Measurements from ENCODE around the gene MADD.

MADD gene

DNA sequence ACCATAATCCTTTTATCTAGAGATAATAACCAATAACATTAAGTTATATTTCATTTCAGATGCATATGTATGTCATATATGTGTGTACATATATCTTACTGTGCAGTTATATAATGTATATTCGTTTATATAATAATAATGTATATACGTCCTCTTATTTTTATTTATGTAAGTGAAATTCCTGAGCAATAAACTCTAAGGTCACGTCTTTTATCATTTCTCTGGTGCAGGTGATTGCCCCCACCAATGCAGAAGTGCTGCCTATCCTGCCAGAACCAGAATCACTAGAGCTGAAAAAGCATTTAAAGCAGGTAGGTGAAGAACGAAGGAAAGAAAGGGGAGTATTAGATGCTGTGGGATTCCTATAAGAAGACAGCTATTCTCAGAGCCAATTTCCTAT is 8.8 kb downstream of the MADD start:
- TF ChIP-seq, protein P1, sequence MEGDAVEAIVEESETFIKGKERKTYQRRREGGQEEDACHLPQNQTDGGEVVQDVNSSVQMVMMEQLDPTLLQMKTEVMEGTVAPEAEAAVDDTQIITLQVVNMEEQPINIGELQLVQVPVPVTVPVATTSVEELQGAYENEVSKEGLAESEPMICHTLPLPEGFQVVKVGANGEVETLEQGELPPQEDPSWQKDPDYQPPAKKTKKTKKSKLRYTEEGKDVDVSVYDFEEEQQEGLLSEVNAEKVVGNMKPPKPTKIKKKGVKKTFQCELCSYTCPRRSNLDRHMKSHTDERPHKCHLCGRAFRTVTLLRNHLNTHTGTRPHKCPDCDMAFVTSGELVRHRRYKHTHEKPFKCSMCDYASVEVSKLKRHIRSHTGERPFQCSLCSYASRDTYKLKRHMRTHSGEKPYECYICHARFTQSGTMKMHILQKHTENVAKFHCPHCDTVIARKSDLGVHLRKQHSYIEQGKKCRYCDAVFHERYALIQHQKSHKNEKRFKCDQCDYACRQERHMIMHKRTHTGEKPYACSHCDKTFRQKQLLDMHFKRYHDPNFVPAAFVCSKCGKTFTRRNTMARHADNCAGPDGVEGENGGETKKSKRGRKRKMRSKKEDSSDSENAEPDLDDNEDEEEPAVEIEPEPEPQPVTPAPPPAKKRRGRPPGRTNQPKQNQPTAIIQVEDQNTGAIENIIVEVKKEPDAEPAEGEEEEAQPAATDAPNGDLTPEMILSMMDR (IDR thresholded peaks at IDR 0.05; ENCODE audit: control insufficient read depth, insufficient read depth, low read depth, low read length, missing control alignments), result no peak
- H3K4me3 ChIP-seq (ENCODE audit: control insufficient read depth, low read depth, low read length), result no peak overlapping the region
- DNase-seq (ENCODE audit: low read depth), result no peak

DNA sequence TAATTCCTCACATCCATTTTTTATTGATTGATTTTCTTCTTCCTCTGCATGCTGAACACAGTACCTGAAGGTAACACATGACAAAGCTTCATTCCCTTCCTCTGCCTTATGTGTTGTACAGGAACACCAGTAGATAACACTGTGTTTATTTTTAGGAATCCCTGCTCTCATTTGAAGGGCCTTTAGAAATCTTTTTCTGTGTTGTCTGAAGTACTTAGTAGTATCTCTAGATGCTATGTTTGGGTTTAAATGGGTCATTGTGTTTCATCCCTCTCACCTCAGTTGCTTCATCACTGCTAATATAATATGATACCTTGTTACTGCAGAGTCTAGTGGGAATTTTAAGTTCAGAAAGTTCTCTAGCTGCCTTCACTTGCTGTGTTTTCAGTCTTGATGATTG is 10.2 kb downstream of the MADD start:
- H3K4me3 ChIP-seq (ENCODE audit: control insufficient read depth, low read depth, low read length), result no peak overlapping the region
- DNase-seq (ENCODE audit: low read depth), result no peak

DNA sequence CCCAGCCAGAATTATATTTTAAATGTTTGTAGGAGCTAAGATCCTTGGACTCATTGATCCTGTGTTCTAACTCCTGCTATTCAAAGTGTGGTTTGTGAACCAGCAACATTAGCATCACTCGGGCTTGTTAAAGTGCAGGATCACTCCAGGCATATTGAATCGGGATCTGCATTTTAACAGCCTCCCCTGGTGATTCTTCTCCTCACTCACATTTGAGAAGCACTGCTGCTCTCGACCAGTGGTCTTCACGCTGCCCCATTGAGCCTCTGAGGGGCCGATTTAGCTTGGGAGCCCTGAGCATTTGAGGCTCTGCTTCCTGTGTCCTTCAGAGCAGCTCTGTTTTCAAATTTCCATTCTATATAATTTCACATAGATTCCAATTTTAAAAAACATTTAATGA is 10.9 kb downstream of the MADD start:
- TF ChIP-seq, protein P1 (IDR thresholded peaks at IDR 0.05; ENCODE audit: control insufficient read depth, insufficient read depth, low read depth, low read length, missing control alignments), result no peak
- no peak overlapping the region for H3K4me3 ChIP-seq (ENCODE audit: control insufficient read depth, low read depth, low read length)
- DNase-seq (ENCODE audit: low read depth), result no peak

More for the DNA sequence above, 10.2 kb downstream of the MADD start:
- TF ChIP-seq, protein P1 (IDR thresholded peaks at IDR 0.05; ENCODE audit: control insufficient read depth, insufficient read depth, low read depth, low read length, missing control alignments), result no peak

DNA sequence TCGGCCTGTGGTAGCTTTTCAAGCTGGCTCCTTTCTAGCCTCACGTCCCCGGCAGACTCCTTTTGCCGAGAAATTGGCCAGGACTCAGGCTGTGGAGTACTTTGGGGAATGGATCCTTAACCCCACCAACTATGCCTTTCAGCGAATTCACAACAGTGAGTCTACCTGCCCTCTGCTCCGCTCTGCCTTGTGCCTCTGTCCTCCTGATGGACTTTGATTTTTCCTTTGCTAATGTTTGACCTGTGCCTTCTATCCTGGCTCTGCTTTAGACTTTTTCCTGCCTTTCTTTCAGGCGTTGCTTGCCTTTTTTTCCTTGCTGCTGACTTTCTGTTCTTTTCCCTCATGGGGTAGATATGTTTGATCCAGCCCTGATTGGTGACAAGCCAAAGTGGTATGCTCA is 12.5 kb downstream of the MADD start:
- TF ChIP-seq, protein P1 (IDR thresholded peaks at IDR 0.05; ENCODE audit: control insufficient read depth, insufficient read depth, low read depth, low read length, missing control alignments), result no peak
- H3K4me3 ChIP-seq (ENCODE audit: control insufficient read depth, low read depth, low read length), result no peak overlapping the region
- DNase-seq (ENCODE audit: low read depth), result no peak

DNA sequence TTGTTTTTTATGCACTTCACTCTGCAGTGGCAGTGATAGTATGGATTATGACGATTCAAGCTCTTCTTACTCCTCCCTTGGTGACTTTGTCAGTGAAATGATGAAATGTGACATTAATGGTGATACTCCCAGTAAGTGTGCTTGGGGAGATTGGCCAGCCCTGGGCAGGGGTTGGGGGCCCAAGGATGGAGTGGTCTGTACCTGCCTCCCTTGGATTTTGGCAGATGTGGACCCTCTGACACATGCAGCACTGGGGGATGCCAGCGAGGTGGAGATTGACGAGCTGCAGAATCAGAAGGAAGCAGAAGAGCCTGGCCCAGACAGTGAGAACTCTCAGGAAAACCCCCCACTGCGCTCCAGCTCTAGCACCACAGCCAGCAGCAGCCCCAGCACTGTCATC is 14.2 kb downstream of the MADD start:
- no peak for DNase-seq (ENCODE audit: low read depth)
- no peak overlapping the region for H3K4me3 ChIP-seq (ENCODE audit: control insufficient read depth, low read depth, low read length)
- TF ChIP-seq, protein P1 (IDR thresholded peaks at IDR 0.05; ENCODE audit: control insufficient read depth, insufficient read depth, low read depth, low read length, missing control alignments), result no peak

DNA sequence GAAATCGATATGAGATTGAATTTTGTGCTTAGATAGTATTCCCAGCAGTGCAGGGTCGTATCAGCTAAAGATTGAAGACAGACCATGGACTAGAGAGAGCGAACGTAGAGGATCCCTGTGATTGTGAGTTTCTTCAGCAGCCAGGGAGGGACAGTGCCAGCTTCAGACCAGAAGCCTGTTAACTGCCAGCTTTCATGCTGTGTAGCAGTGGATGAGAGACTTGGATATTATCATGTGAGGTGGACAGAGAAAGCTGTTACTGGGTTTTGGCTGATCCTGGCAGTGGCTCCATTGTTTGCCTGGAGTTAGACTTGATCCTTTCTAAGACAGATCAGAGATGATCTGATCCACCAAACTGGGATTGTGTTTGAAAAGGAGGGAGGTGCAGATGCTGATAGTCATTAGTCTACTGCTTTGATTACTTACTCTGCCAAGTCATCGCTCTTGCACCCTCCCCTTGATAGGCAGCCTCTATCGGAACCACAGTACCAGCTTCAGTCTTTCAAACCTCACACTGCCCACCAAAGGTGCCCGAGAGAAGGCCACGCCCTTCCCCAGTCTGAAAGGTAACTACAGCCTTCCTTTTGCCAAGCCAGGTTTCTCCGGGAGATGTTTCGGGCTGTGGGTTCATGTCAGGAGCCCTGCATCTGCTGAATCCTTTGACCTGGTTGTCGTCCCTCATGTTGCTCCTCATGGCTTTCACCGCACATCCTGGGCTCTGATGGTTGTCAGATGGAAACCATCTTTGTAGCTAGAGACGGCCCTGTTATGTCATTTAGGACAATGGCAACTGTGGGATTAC is 16.2 kb downstream of the MADD start:
- TF ChIP-seq, protein P1 (IDR thresholded peaks at IDR 0.05; ENCODE audit: control insufficient read depth, insufficient read depth, low read depth, low read length, missing control alignments), result no peak
- H3K4me3 ChIP-seq (ENCODE audit: control insufficient read depth, low read depth, low read length), result no peak overlapping the region
- no peak for DNase-seq (ENCODE audit: low read depth)
